OCI-LY3 (cell line): ENCODE data around the gene SIGLEC14.

Source experiments
- H2AFZ ChIP-seq: fragments of 200-600, 300-600 bp; shearing (Covaris generic); 2 replicates; pipeline ENCODE4 v1.6.0; 2014; ENCODE audit warnings: antibody characterized with exemption, low read depth, low read length
- H3K27ac ChIP-seq: fragments of 200-600, 300-600 bp; sonication (generic); 2 replicates; pipeline ENCODE4 v1.5.1; 2014; ENCODE audit warnings: mild to moderate bottlenecking, low read length, moderate library complexity, mixed read lengths
- H3K27me3 ChIP-seq: fragments of 200-600, 300-600 bp; sonication (generic); 2 replicates; pipeline ENCODE4 v1.6.1; 2014; ENCODE audit warnings: low read depth, low read length, mixed read lengths
- H3K36me3 ChIP-seq: fragments of 200-600, 300-600 bp; sonication (generic); replicated peaks from 2 replicates; pipeline ENCODE3; 2014; ENCODE audit warnings: low read depth, low read length, mixed read lengths
- H3K4me1 ChIP-seq: fragments of 300-600, 200-600 bp; sonication (generic); 2 replicates; pipeline ENCODE4 v1.6.1; 2014; ENCODE audit warnings: low read length, mixed read lengths
- H3K4me2 ChIP-seq: fragments of 200-600, 300-600 bp; sonication (generic); 2 replicates; pipeline ENCODE4 v1.6.1; 2014; ENCODE audit warnings: low read length, mixed read lengths
- H3K4me3 ChIP-seq: fragments of 300-600, 200-600 bp; sonication (generic); 2 replicates; pipeline ENCODE4 v1.5.1; 2014; ENCODE audit warnings: antibody characterized with exemption, mild to moderate bottlenecking, low read length, moderate library complexity
- H3K79me2 ChIP-seq: fragments of 300-600, 200-600 bp; shearing (Covaris generic); 2 replicates; pipeline ENCODE4 v1.6.1; 2014; ENCODE audit warnings: mild to moderate bottlenecking, low read length, mixed read lengths
- H3K9ac ChIP-seq: fragments of 300-600, 200-600 bp; shearing (Covaris generic); 2 replicates; pipeline ENCODE4 v1.6.0; 2014; ENCODE audit warnings: mild to moderate bottlenecking, low read length, moderate library complexity
- H3K9me3 ChIP-seq: fragments of 200-600, 300-600 bp; shearing (Covaris generic); 2 replicates; pipeline ENCODE4 v1.6.1; 2014; ENCODE audit warnings: low read length, mixed read lengths; ENCODE audit not compliant: insufficient read depth
- H4K20me1 ChIP-seq: fragments of 200-600, 300-600 bp; sonication (generic); 2 replicates; pipeline ENCODE4 v1.6.1; 2016; ENCODE audit warnings: low read length, mixed read lengths; ENCODE audit not compliant: insufficient read depth
- EZH2phosphoT487 ChIP-seq: fragments of 200-600 bp; shearing (Covaris generic); IDR thresholded peaks from 2 replicates; pipeline ENCODE4 v1.6.1; 2018; ENCODE audit warnings: antibody characterized with exemption, mixed run types, low read depth
- TF ChIP-seq, protein P1 (sequence below): fragments of 200-600, 300-600 bp; sonication (generic); IDR thresholded peaks from 2 replicates; pipeline ENCODE4 v1.5.1; 2014; ENCODE audit warnings: antibody characterized with exemption, low read length, low read depth

Gene SIGLEC14

DNA sequence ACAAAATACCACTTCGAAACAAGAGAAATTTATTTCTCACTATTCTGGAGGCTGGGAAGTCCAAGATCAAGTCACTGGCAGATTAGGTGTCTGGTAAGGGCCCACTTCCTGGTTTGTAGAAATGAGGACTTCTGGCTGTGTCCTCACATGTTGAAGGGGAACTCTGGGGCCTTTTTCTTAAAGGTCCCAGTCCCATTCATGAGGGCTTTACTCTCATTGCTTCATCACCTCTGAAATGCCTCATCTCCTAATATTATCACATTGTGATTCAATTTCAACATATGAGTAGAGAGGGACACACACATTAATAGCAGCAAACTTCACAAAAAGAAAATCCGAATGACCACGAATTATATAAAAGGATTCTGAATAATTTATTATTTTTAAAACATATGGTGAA is 21.6 kb upstream of the SIGLEC14 start:
- Histone ChIP-seq H3K9ac (no peak overlapping the region), H3K27me3 (peaks cover 27% of the 10 kb centered on the region), H3K4me3 (no peak overlapping the region), H3K36me3 (no peaks in the 10 kb centered on the region), H3K4me2 (no peak overlapping the region), H2AFZ (no peak overlapping the region), H3K4me1 (peaks cover 14% of the 10 kb centered on the region), H3K27ac (no peak overlapping the region), H3K79me2 (no peaks in the 10 kb centered on the region), H3K9me3 (no peaks in the 10 kb centered on the region), H4K20me1 (no peaks in the 10 kb centered on the region)
- TF ChIP-seq EZH2phosphoT487: no peak
- TF ChIP-seq, protein P1, sequence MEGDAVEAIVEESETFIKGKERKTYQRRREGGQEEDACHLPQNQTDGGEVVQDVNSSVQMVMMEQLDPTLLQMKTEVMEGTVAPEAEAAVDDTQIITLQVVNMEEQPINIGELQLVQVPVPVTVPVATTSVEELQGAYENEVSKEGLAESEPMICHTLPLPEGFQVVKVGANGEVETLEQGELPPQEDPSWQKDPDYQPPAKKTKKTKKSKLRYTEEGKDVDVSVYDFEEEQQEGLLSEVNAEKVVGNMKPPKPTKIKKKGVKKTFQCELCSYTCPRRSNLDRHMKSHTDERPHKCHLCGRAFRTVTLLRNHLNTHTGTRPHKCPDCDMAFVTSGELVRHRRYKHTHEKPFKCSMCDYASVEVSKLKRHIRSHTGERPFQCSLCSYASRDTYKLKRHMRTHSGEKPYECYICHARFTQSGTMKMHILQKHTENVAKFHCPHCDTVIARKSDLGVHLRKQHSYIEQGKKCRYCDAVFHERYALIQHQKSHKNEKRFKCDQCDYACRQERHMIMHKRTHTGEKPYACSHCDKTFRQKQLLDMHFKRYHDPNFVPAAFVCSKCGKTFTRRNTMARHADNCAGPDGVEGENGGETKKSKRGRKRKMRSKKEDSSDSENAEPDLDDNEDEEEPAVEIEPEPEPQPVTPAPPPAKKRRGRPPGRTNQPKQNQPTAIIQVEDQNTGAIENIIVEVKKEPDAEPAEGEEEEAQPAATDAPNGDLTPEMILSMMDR: no peak

DNA sequence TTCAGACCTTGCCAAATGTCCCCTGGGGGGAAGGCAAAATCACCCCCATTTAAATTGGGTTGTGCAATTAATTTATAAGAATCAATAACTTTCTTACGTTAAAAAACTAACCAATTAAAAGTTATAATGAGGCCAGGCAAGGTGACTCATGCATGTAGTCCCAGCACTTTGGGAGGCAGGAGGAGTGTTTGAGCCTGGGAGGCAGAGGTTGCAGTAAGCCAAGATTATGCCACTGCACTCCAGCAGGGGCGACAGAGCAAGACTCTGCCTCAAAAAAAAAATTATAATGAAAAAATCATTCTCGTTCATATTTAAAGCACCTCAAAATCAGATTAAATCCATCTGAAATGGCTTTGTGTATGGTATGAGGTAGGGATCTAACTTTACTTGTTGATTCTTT is 18.4 kb upstream of the SIGLEC14 start:
- TF ChIP-seq, protein P1: no peak
- no peak for TF ChIP-seq EZH2phosphoT487
- H3K27ac ChIP-seq: no peak overlapping the region
- no peaks in the 10 kb centered on the region for H3K9me3 ChIP-seq
- H3K36me3 ChIP-seq: no peaks in the 10 kb centered on the region
- no peak overlapping the region for H3K4me3 ChIP-seq
- no peak overlapping the region for H2AFZ ChIP-seq
- H4K20me1 ChIP-seq: no peaks in the 10 kb centered on the region
- H3K4me1 ChIP-seq: peaks cover 14% of the 10 kb centered on the region
- no peak overlapping the region for H3K9ac ChIP-seq
- H3K27me3 ChIP-seq: peaks cover 36% of the 10 kb centered on the region
- H3K79me2 ChIP-seq: no peaks in the 10 kb centered on the region
- no peak overlapping the region for H3K4me2 ChIP-seq

DNA sequence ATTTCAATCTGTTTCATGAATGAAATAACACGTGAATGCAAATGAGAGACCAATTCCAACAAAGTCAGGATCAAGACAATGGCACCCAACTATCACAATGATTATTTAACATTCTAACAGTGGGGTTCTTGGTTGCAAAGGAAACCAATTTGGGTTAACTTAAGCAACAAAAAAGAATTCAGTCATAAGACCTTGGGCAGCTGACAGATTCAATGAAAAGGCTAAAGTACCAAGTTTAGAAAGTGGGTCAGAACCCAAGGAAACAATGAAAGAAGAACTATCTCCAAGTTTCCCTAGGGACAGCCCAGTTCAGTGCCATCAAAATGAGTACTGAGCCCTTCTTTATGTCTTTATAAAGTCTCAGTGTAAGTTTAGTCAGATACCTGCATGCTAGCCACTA is 17.5 kb upstream of the SIGLEC14 start:
- no peak overlapping the region for H3K27ac ChIP-seq
- H2AFZ ChIP-seq: no peak overlapping the region
- H3K79me2 ChIP-seq: no peaks in the 10 kb centered on the region
- peaks cover 44% of the 10 kb centered on the region for H3K27me3 ChIP-seq
- no peaks in the 10 kb centered on the region for H4K20me1 ChIP-seq
- H3K36me3 ChIP-seq: no peaks in the 10 kb centered on the region
- no peak overlapping the region for H3K9ac ChIP-seq
- H3K9me3 ChIP-seq: no peaks in the 10 kb centered on the region
- no peak overlapping the region for H3K4me3 ChIP-seq
- H3K4me2 ChIP-seq: no peak overlapping the region
- peaks cover 11% of the 10 kb centered on the region for H3K4me1 ChIP-seq
- TF ChIP-seq, protein P1: no peak
- no peak for TF ChIP-seq EZH2phosphoT487

DNA sequence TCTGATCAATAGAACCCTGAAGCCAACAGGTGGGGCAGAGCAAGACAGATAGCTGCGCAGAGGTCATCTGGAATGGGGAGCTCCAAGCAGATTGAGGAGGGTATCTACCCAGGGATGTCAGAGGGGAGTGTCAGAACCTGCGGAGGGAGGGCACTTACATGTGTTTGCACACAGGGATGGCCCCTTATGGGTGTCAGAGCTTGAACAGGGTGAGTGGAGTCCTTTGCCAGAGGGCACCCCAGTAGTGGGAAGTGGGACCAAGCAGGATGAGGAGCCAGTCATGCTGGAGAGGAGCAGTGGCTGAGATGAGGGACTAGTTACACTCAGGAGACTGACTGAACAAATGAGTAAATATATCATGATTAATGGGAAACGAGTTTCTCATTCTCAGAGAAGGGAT is 17.0 kb upstream of the SIGLEC14 start:
- peaks cover 9% of the 10 kb centered on the region for H3K4me1 ChIP-seq
- no peaks in the 10 kb centered on the region for H3K9me3 ChIP-seq
- peaks cover 44% of the 10 kb centered on the region for H3K27me3 ChIP-seq
- no peaks in the 10 kb centered on the region for H3K36me3 ChIP-seq
- no peak overlapping the region for H2AFZ ChIP-seq
- H4K20me1 ChIP-seq: no peaks in the 10 kb centered on the region
- no peak overlapping the region for H3K4me2 ChIP-seq
- no peaks in the 10 kb centered on the region for H3K79me2 ChIP-seq
- no peak overlapping the region for H3K27ac ChIP-seq
- H3K4me3 ChIP-seq: no peak overlapping the region
- TF ChIP-seq, protein P1: no peak
- TF ChIP-seq EZH2phosphoT487: no peak
- H3K9ac ChIP-seq: no peak overlapping the region
